ENCODE results near the gene DUOX1. TPM values are rescaled to one million over a fixed set of nuclear protein-coding genes. Genes with fewer than 3 reads are reported as not detected.
"Not testable (repeated sequence)": the region's sequence is repeated elsewhere in the genome, so short reads cannot be mapped to it uniquely, and the experiment has no call there.

The DUOX1 gene
- 10.3 TPM for total RNA-seq
- 7.1 TPM for polyA plus RNA-seq

GRCh38 chr15:45129651-45130129 is at the start of gene DUOX1, which contains the start of gene DUOXA1:
Gene DUOX1, plus strand, starts transcription at chr15:45129994. Its CDS starts 1,973 bp downstream, at chr15:45131967.
Gene DUOXA1, minus strand, starts transcription at chr15:45129879. Its CDS starts 6,865 bp downstream, at chr15:45123014.
- no peak for DNase-seq (ENCODE audit: extremely low spot score)
- 3% methylated on average over 46 of the region's 46 CpGs for WGBS
- Histone ChIP-seq H3K36me3 (ENCODE audit: insufficient read depth) (no peaks in the 10 kb centered on the region), H3K27ac (ENCODE audit: low read depth) (no peak within 1 kb of the TSS), H3K4me3 (ENCODE audit: low read depth, low read length) (peak within 1 kb of the TSS; percentile 25), H3K4me1 (ENCODE audit: insufficient read depth) (no peaks in the 10 kb centered on the region)

GRCh38 chr15:45080593-45080992 is 49.2 kb upstream of the DUOX1 start:
- H3K27ac ChIP-seq (ENCODE audit: low read depth); DNase-seq (ENCODE audit: extremely low spot score); H3K36me3 ChIP-seq (ENCODE audit: insufficient read depth); H3K4me3 ChIP-seq (ENCODE audit: low read depth, low read length); H3K4me1 ChIP-seq (ENCODE audit: insufficient read depth): not testable (repeated sequence)
- WGBS = 94% methylated on average over 2 of the region's 3 CpGs

GRCh38 chr15:45082412-45082811 is 47.4 kb upstream of the DUOX1 start:
- H3K4me1 ChIP-seq (ENCODE audit: insufficient read depth); H3K4me3 ChIP-seq (ENCODE audit: low read depth, low read length); H3K27ac ChIP-seq (ENCODE audit: low read depth); DNase-seq (ENCODE audit: extremely low spot score); H3K36me3 ChIP-seq (ENCODE audit: insufficient read depth): not testable (repeated sequence)
- 49% methylated on average over 10 of the region's 10 CpGs for WGBS

- Histone ChIP-seq H3K27ac (ENCODE audit: low read depth) (no peak overlapping the region), H3K4me3 (ENCODE audit: low read depth, low read length) (no peak overlapping the region), H3K4me1 (ENCODE audit: insufficient read depth) (no peaks in the 10 kb centered on the region), H3K36me3 (ENCODE audit: insufficient read depth) (no peaks in the 10 kb centered on the region)
- no peak for DNase-seq (ENCODE audit: extremely low spot score)
Measured at GRCh38 chr15:45083223-45083622, 46.6 kb upstream of the DUOX1 start.

- H3K27ac ChIP-seq (ENCODE audit: low read depth) = no peak overlapping the region
- H3K4me3 ChIP-seq (ENCODE audit: low read depth, low read length) = no peak overlapping the region
- DNase-seq (ENCODE audit: extremely low spot score) = no peak
- H3K36me3 ChIP-seq (ENCODE audit: insufficient read depth) = no peaks in the 10 kb centered on the region
- 68% methylated on average over 3 of the region's 3 CpGs for WGBS
- no peaks in the 10 kb centered on the region for H3K4me1 ChIP-seq (ENCODE audit: insufficient read depth)
Measured at GRCh38 chr15:45084163-45084562, 45.6 kb upstream of the DUOX1 start.

GRCh38 chr15:45087513-45087912 is 42.3 kb upstream of the DUOX1 start:
- no peak overlapping the region for H3K27ac ChIP-seq (ENCODE audit: low read depth)
- H3K4me1 ChIP-seq (ENCODE audit: insufficient read depth) = no peaks in the 10 kb centered on the region
- H3K36me3 ChIP-seq (ENCODE audit: insufficient read depth) = no peaks in the 10 kb centered on the region
- WGBS = 60% methylated on average over 1 of the region's 1 CpG
- H3K4me3 ChIP-seq (ENCODE audit: low read depth, low read length) = no peak overlapping the region
- DNase-seq (ENCODE audit: extremely low spot score) = no peak

- H3K27ac ChIP-seq (ENCODE audit: low read depth) = no peak overlapping the region
- no peaks in the 10 kb centered on the region for H3K36me3 ChIP-seq (ENCODE audit: insufficient read depth)
- H3K4me1 ChIP-seq (ENCODE audit: insufficient read depth) = no peaks in the 10 kb centered on the region
- no peak for DNase-seq (ENCODE audit: extremely low spot score)
- no peak overlapping the region for H3K4me3 ChIP-seq (ENCODE audit: low read depth, low read length)
- WGBS = 65% methylated on average over 10 of the region's 10 CpGs
Measured at GRCh38 chr15:45088801-45089711, 40.7 kb upstream of the DUOX1 start.

- Histone ChIP-seq H3K27ac (ENCODE audit: low read depth) (no peak overlapping the region), H3K36me3 (ENCODE audit: insufficient read depth) (no peaks in the 10 kb centered on the region), H3K4me1 (ENCODE audit: insufficient read depth) (no peaks in the 10 kb centered on the region), H3K4me3 (ENCODE audit: low read depth, low read length) (no peak overlapping the region)
- WGBS = 35% methylated on average over 3 of the region's 3 CpGs
- no peak for DNase-seq (ENCODE audit: extremely low spot score)
Measured at GRCh38 chr15:45089712-45090373, 40.0 kb upstream of the DUOX1 start.

GRCh38 chr15:45091161-45091560 is 38.6 kb upstream of the DUOX1 start:
- H3K4me3 ChIP-seq (ENCODE audit: low read depth, low read length) = no peak overlapping the region
- H3K27ac ChIP-seq (ENCODE audit: low read depth) = no peak overlapping the region
- WGBS = 51% methylated on average over 7 of the region's 7 CpGs
- no peaks in the 10 kb centered on the region for H3K4me1 ChIP-seq (ENCODE audit: insufficient read depth)
- H3K36me3 ChIP-seq (ENCODE audit: insufficient read depth) = no peaks in the 10 kb centered on the region
- no peak for DNase-seq (ENCODE audit: extremely low spot score)

GRCh38 chr15:45091576-45091975 is 38.2 kb upstream of the DUOX1 start:
- 90% methylated on average over 2 of the region's 2 CpGs for WGBS
- Histone ChIP-seq H3K4me3 (ENCODE audit: low read depth, low read length) (no peak overlapping the region), H3K27ac (ENCODE audit: low read depth) (no peak overlapping the region), H3K4me1 (ENCODE audit: insufficient read depth) (no peaks in the 10 kb centered on the region), H3K36me3 (ENCODE audit: insufficient read depth) (no peaks in the 10 kb centered on the region)
- no peak for DNase-seq (ENCODE audit: extremely low spot score)

- DNase-seq (ENCODE audit: extremely low spot score) = no peak
- WGBS = 86% methylated on average over 4 of the region's 4 CpGs
- Histone ChIP-seq H3K36me3 (ENCODE audit: insufficient read depth) (no peaks in the 10 kb centered on the region), H3K27ac (ENCODE audit: low read depth) (no peak overlapping the region), H3K4me3 (ENCODE audit: low read depth, low read length) (no peak overlapping the region), H3K4me1 (ENCODE audit: insufficient read depth) (no peaks in the 10 kb centered on the region)
Measured at GRCh38 chr15:45093013-45093412, 36.8 kb upstream of the DUOX1 start.

GRCh38 chr15:45093622-45094357 is 36.0 kb upstream of the DUOX1 start:
- H3K4me1 ChIP-seq (ENCODE audit: insufficient read depth) = no peaks in the 10 kb centered on the region
- 92% methylated on average over 11 of the region's 11 CpGs for WGBS
- H3K27ac ChIP-seq (ENCODE audit: low read depth) = no peak overlapping the region
- no peak for DNase-seq (ENCODE audit: extremely low spot score)
- H3K4me3 ChIP-seq (ENCODE audit: low read depth, low read length) = no peak overlapping the region
- H3K36me3 ChIP-seq (ENCODE audit: insufficient read depth) = no peaks in the 10 kb centered on the region

GRCh38 chr15:45094358-45094730 is 35.5 kb upstream of the DUOX1 start:
- Histone ChIP-seq H3K4me3 (ENCODE audit: low read depth, low read length) (no peak overlapping the region), H3K36me3 (ENCODE audit: insufficient read depth) (no peaks in the 10 kb centered on the region), H3K4me1 (ENCODE audit: insufficient read depth) (no peaks in the 10 kb centered on the region), H3K27ac (ENCODE audit: low read depth) (no peak overlapping the region)
- 74% methylated on average over 9 of the region's 9 CpGs for WGBS
- DNase-seq (ENCODE audit: extremely low spot score) = no peak

All from urinary bladder (tissue), 4 donors.